SK-N-SH (cell line): ENCODE results near the gene TBCCD1. TPM values are rescaled to one million over a fixed set of nuclear protein-coding genes. Genes with fewer than 3 reads are reported as not detected.
"Not testable (repeated sequence)": the region's sequence is repeated elsewhere in the genome, so short reads cannot be mapped to it uniquely, and the experiment has no call there.

Source experiments
- CTCF ChIA-PET: fragments of 300-600, 350-600 bp; formaldehyde crosslinking; extraction: SDS; loops from one replicate; lab custom pipeline; 2021; lab: Yijun Ruan, JAX
- POLR2A ChIA-PET: fragments of 350-600 bp; sonication (Branson Sonifier 250); formaldehyde crosslinking; extraction: SDS; loops from one replicate; lab custom pipeline; 2020; ENCODE audit warnings: antibody characterized with exemption, inconsistent platforms; lab: Yijun Ruan, JAX
- DNase-seq: peaks from one replicate; pipeline ENCODE4 v3.0.0; 2012
- H2AFZ ChIP-seq: fragments of 200-600 bp; sonication (generic); 2 replicates; pipeline ENCODE4 v1.8.1; 2016; ENCODE audit warnings: antibody characterized with exemption, mild to moderate bottlenecking, low read depth
- H3F3A ChIP-seq: fragments of 200-600 bp; sonication (generic); replicated peaks from 2 replicates; pipeline ENCODE3; 2016; ENCODE audit warnings: antibody characterized with exemption, mild to moderate bottlenecking; ENCODE audit not compliant: insufficient read depth
- H3K27ac ChIP-seq, 2 experiments: fragments of 200-500 bp in 1 of 2; fragments of 200-600 bp in 1 of 2; sonication (Bioruptor generic) in 1 of 2; sonication (generic), shearing (Covaris generic) in 1 of 2; 2 replicates each; pipeline versions ENCODE4 v1.5.1 to v1.6.1; 2014 to 2016; ENCODE audit warnings: low read depth in 2 of 2, inconsistent platforms in 1 of 2, low read length in 1 of 2, mild to moderate bottlenecking in 1 of 2, mixed read lengths in 1 of 2
- H3K27me3 ChIP-seq: fragments of 200-600 bp; sonication (generic), shearing (Covaris generic); 2 replicates; pipeline ENCODE4 v1.6.1; 2016; ENCODE audit warnings: mixed run types; ENCODE audit not compliant: insufficient read depth
- H3K36me3 ChIP-seq, 2 experiments: fragments of 200-500 bp in 1 of 2; fragments of 200-600 bp in 1 of 2; sonication (Bioruptor generic) in 1 of 2; sonication (generic) in 1 of 2; replicated peaks in 1 of 2; 2 replicates each; pipeline versions ENCODE3 to v1.5.1; 2014 to 2016; ENCODE audit warnings: low read length in 1 of 2, mild to moderate bottlenecking in 1 of 2; ENCODE audit not compliant: insufficient read depth in 2 of 2, control insufficient read depth in 1 of 2
- H3K4me1 ChIP-seq, 2 experiments: fragments of 200-500 bp in 1 of 2; fragments of 200-600 bp in 1 of 2; sonication (Bioruptor generic) in 1 of 2; sonication (generic), shearing (Covaris generic) in 1 of 2; 2 replicates each; pipeline versions ENCODE4 v1.5.1 to v1.6.1; 2014 to 2016; ENCODE audit warnings: low read depth in 1 of 2, low read length in 1 of 2, mixed run types in 1 of 2; ENCODE audit not compliant: insufficient read depth in 2 of 2, control insufficient read depth in 1 of 2
- H3K4me2 ChIP-seq: fragments of 200-600 bp; sonication (generic), shearing (Covaris generic); 2 replicates; pipeline ENCODE4 v1.6.1; 2017; ENCODE audit warnings: mixed run types
- H3K4me3 ChIP-seq, 2 experiments: fragments of 200-500 bp in 1 of 2; fragments of 200-600 bp in 1 of 2; sonication (Bioruptor generic) in 1 of 2; sonication (generic), shearing (Covaris generic) in 1 of 2; 2 replicates each; pipeline versions ENCODE4 v1.5.1 to v1.8.1; 2014 to 2016; ENCODE audit warnings: low read depth in 2 of 2, inconsistent platforms in 1 of 2, low read length in 1 of 2, mild to moderate bottlenecking in 1 of 2, mixed read lengths in 1 of 2, moderate library complexity in 1 of 2
- H3K79me2 ChIP-seq: fragments of 200-600 bp; sonication (generic); 2 replicates; pipeline ENCODE4 v1.8.1; 2017; ENCODE audit warnings: mild to moderate bottlenecking; ENCODE audit not compliant: insufficient read depth
- H3K9ac ChIP-seq: fragments of 200-600 bp; sonication (generic); 2 replicates; pipeline ENCODE4 v1.6.1; 2017; ENCODE audit warnings: mixed run types
- H3K9me2 ChIP-seq: fragments of 200-600 bp; sonication (generic); 2 replicates; pipeline ENCODE4 v1.6.1; 2017; ENCODE audit warnings: mixed run types
- H3K9me3 ChIP-seq: fragments of 200-600 bp; sonication (generic); 2 replicates; pipeline ENCODE4 v1.6.1; 2017; ENCODE audit warnings: mixed run types, mild to moderate bottlenecking, moderate library complexity
- H4K20me1 ChIP-seq: fragments of 200-600 bp; sonication (generic); 2 replicates; pipeline ENCODE4 v1.6.1; 2017; ENCODE audit warnings: mild to moderate bottlenecking, mixed run types; ENCODE audit not compliant: insufficient read depth
- CHD2 ChIP-seq: fragments of 150-350 bp; IDR thresholded peaks from 2 replicates; pipeline ENCODE4 v1.6.1; 2018; ENCODE audit warnings: low read length; ENCODE audit not compliant: partially characterized antibody
- ELF1 ChIP-seq: IDR thresholded peaks from 2 replicates; pipeline ENCODE4 v1.4.0; 2012
- EZH2phosphoT487 ChIP-seq: fragments of 200-600 bp; sonication (generic); IDR thresholded peaks from 2 replicates; pipeline ENCODE4 v1.6.1; 2017; ENCODE audit warnings: low read depth, mixed run types, mild to moderate bottlenecking, antibody characterized with exemption, moderate library complexity, borderline replicate concordance
- GATA2 ChIP-seq: sonication (generic); formaldehyde crosslinking; IDR thresholded peaks from 2 replicates; pipeline ENCODE4 v1.5.0; 2020; ENCODE audit warnings: mild to moderate bottlenecking, missing genetic modification reagents
- MXI1 ChIP-seq: IDR thresholded peaks from 2 replicates; pipeline ENCODE4 v1.6.1; 2012; ENCODE audit warnings: mild to moderate bottlenecking, low read depth, low read length, improper control_type of control experiment
- POLR2AphosphoS5 ChIP-seq: IDR thresholded peaks from 2 replicates; pipeline ENCODE4 v1.6.1; 2012; ENCODE audit warnings: low read depth, low read length
- RAD21 ChIP-seq: IDR thresholded peaks from 2 replicates; pipeline ENCODE4 v1.6.1; 2012; ENCODE audit warnings: mild to moderate bottlenecking, low read length
- RFX5 ChIP-seq: IDR thresholded peaks from 2 replicates; pipeline ENCODE4 v1.6.1; 2012; ENCODE audit warnings: mild to moderate bottlenecking, improper control_type of control experiment, low read length
- SIN3A ChIP-seq: IDR thresholded peaks from 2 replicates; pipeline ENCODE4 v1.6.1; 2012; ENCODE audit warnings: low read depth, mild to moderate bottlenecking, low read length, moderate library complexity, borderline replicate concordance
- SMC3 ChIP-seq: IDR thresholded peaks from 2 replicates; pipeline ENCODE4 v1.6.1; 2012; ENCODE audit warnings: low read depth, low read length, improper control_type of control experiment
- TEAD4 ChIP-seq: IDR thresholded peaks from 2 replicates; pipeline ENCODE4 v1.4.0; 2012; ENCODE audit warnings: mild to moderate bottlenecking, borderline replicate concordance; ENCODE audit not compliant: insufficient read depth
- YY1 ChIP-seq: IDR thresholded peaks from 2 replicates; pipeline ENCODE4 v1.4.0; 2012; ENCODE audit warnings: low read depth, mild to moderate bottlenecking
- WGBS: methylation state at CpG from one replicate; pipeline ENCODE4 v1.1.6; 2017; ENCODE audit warnings: low lambda C conversion rate; 5-methylcytosine and 5-hydroxymethylcytosine counted together
- polyA plus RNA-seq, 3 experiments: library from polyadenylated mRNA; depleted of rRNA; stranded (reverse); fragments of >200 nt; gene quantifications; 2 replicates each; pipeline ENCODE4 v1.2.3, GENCODE V29; 2012
- TF ChIP-seq, protein P1 (sequence below): fragments of 200-600 bp; sonication (generic); IDR thresholded peaks from 2 replicates; pipeline ENCODE4 v1.6.1; 2017; ENCODE audit warnings: antibody characterized with exemption, mild to moderate bottlenecking, moderate library complexity
- TF ChIP-seq, protein P2 (sequence below): IDR thresholded peaks from 2 replicates; pipeline ENCODE4 v1.4.0; 2012; ENCODE audit warnings: low read depth
- TF ChIP-seq, protein P3 (sequence below): fragments of 150-350 bp; IDR thresholded peaks from 2 replicates; pipeline ENCODE4 v1.6.1; 2016; ENCODE audit warnings: mild to moderate bottlenecking, low read depth, low read length
- TF ChIP-seq, protein P4 (sequence below): IDR thresholded peaks from 2 replicates; pipeline ENCODE4 v1.4.0; 2012; ENCODE audit warnings: low read depth, borderline replicate concordance

The TBCCD1 gene
- polyA plus RNA-seq, 1 of the 3 experiments (the other 2 are of a cell fraction): 6.5 TPM

DNA sequence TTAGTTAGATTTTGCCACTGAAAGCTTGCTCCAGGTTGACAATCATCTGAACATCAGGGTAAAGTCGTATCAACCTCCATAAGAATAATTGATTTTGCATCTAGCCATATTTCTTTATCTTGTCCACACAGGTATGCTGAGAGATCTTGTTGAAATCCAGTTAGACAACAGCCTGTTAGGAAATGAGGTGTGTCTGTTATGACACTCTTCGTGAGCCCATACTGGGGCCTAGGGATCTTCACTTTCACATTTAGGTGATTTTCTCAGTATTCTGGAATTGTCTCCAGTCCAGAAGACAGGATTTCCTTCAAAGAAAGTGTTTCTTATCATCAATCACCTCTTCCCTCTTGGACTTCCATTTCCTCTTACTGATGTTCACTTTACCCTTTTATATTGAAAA lies 21.5 kb upstream of the TBCCD1 start:
- no peak for DNase-seq
- Histone ChIP-seq H3F3A (no peaks in the 10 kb centered on the region), H3K4me2 (no peak overlapping the region), H3K27ac (no peak overlapping the region), H2AFZ (no peak overlapping the region), H3K9me2 (no peaks in the 10 kb centered on the region), H3K79me2 (no peaks in the 10 kb centered on the region), H3K9me3 (no peaks in the 10 kb centered on the region), H3K4me1 (no peaks in the 10 kb centered on the region), H3K27me3 (no peaks in the 10 kb centered on the region), H4K20me1 (no peaks in the 10 kb centered on the region), H3K36me3 (peaks cover 18 to 26% of the 10 kb centered on the region in 2 experiments), H3K9ac (no peak overlapping the region), H3K4me3 (no peak overlapping the region)
- TF ChIP-seq, protein P1, sequence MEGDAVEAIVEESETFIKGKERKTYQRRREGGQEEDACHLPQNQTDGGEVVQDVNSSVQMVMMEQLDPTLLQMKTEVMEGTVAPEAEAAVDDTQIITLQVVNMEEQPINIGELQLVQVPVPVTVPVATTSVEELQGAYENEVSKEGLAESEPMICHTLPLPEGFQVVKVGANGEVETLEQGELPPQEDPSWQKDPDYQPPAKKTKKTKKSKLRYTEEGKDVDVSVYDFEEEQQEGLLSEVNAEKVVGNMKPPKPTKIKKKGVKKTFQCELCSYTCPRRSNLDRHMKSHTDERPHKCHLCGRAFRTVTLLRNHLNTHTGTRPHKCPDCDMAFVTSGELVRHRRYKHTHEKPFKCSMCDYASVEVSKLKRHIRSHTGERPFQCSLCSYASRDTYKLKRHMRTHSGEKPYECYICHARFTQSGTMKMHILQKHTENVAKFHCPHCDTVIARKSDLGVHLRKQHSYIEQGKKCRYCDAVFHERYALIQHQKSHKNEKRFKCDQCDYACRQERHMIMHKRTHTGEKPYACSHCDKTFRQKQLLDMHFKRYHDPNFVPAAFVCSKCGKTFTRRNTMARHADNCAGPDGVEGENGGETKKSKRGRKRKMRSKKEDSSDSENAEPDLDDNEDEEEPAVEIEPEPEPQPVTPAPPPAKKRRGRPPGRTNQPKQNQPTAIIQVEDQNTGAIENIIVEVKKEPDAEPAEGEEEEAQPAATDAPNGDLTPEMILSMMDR: no peak
- TF ChIP-seq, protein P2, sequence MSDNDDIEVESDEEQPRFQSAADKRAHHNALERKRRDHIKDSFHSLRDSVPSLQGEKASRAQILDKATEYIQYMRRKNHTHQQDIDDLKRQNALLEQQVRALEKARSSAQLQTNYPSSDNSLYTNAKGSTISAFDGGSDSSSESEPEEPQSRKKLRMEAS: no peak
- no peak for TF ChIP-seq ELF1
- TF ChIP-seq GATA2 (CRISPR knock-in tag): no peak
- no peak for TF ChIP-seq YY1
- no peak for TF ChIP-seq CHD2
- CTCF ChIA-PET: interaction anchor here (0.9 to 17.4 kb wide), 5 partner anchors 21 to 233 kb away, joined by 3 to 167 read pairs (median 6); partner anchors contain the start of gene AHSG
- WGBS: 58% methylated on average over 2 of the region's 2 CpGs
- POLR2A ChIA-PET: interaction anchor here (1.4 kb wide), 1 partner anchor 195 kb away, joined by 4 read pairs; no protein-coding TSS in a partner anchor

DNA sequence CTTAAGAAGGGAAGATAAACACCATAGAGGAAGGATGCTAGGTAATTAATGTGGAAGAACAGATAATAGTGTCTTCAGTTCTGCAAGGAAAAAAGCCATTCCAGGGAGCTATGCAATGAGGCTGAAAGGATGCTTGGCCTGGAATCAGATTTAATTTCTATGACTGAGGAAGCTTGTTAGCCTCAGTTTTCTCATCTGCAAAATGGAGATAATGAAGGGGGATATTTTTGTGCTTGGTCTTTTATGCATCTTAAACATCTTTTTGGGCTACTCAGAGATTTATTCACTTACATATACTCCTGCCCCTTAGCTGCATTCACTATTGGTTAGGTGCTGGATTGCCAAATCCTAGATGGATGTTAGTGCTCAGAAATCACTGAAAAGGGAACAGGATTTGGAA lies 20.0 kb upstream of the TBCCD1 start:
- H3K27ac ChIP-seq: no peak overlapping the region
- H3F3A ChIP-seq: no peaks in the 10 kb centered on the region
- no peaks in the 10 kb centered on the region for H3K9me3 ChIP-seq
- H4K20me1 ChIP-seq: no peaks in the 10 kb centered on the region
- no peak overlapping the region for H2AFZ ChIP-seq
- H3K4me3 ChIP-seq: no peak overlapping the region
- no peaks in the 10 kb centered on the region for H3K4me1 ChIP-seq
- ChIA-PET POLR2A (interaction anchor here (0.8 to 0.9 kb wide), 2 partner anchors 12 to 17 kb away, joined by 3 read pairs; partner anchors contain the start of gene DNAJB11), CTCF (interaction anchor here (0.8 to 8.2 kb wide), 3 partner anchors 28 to 578 kb away, joined by 6 to 52 read pairs (median 10); partner anchors contain the start of gene AHSG)
- no peaks in the 10 kb centered on the region for H3K79me2 ChIP-seq
- peaks cover 18 to 41% of the 10 kb centered on the region in 2 experiments for H3K36me3 ChIP-seq
- H3K4me2 ChIP-seq: no peak overlapping the region
- TF ChIP-seq, protein P3, sequence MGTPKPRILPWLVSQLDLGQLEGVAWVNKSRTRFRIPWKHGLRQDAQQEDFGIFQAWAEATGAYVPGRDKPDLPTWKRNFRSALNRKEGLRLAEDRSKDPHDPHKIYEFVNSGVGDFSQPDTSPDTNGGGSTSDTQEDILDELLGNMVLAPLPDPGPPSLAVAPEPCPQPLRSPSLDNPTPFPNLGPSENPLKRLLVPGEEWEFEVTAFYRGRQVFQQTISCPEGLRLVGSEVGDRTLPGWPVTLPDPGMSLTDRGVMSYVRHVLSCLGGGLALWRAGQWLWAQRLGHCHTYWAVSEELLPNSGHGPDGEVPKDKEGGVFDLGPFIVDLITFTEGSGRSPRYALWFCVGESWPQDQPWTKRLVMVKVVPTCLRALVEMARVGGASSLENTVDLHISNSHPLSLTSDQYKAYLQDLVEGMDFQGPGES: no peak
- TF ChIP-seq GATA2 (CRISPR knock-in tag): no peak
- TF ChIP-seq RFX5: no peak
- TF ChIP-seq MXI1: no peak
- TF ChIP-seq, protein P4, sequence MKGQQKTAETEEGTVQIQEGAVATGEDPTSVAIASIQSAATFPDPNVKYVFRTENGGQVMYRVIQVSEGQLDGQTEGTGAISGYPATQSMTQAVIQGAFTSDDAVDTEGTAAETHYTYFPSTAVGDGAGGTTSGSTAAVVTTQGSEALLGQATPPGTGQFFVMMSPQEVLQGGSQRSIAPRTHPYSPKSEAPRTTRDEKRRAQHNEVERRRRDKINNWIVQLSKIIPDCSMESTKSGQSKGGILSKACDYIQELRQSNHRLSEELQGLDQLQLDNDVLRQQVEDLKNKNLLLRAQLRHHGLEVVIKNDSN: no peak
- no peak for TF ChIP-seq RAD21
- no peak for TF ChIP-seq EZH2phosphoT487
- TF ChIP-seq SMC3: no peak
- no peak for TF ChIP-seq TEAD4
- TF ChIP-seq POLR2AphosphoS5: no peak
- no peak for TF ChIP-seq SIN3A
- no peaks in the 10 kb centered on the region for H3K27me3 ChIP-seq
- no peak for DNase-seq
- H3K9me2 ChIP-seq: no peaks in the 10 kb centered on the region
- H3K9ac ChIP-seq: no peak overlapping the region

DNA sequence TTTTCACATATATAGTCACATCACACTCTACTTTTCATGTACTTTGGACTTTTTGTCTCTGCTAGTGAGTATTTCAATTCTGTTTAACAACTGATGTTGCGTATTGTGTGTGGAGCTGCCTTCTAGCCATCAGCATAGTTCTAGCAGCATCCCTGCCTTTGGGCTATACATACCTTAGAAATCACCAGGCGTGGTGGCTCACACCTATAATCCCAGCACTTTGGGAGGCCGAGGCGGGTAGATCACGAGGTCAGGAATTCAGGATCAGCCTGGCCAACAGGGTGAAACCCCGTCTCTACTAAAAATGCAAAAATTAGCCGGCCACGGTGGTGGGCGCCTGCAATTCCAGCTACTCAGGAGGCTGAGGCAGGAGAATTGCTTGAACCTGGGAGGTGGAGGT lies 19.1 kb upstream of the TBCCD1 start:
- POLR2A ChIA-PET, H3K9me3 ChIP-seq, H3K4me3 ChIP-seq, H3K27me3 ChIP-seq, H2AFZ ChIP-seq, H4K20me1 ChIP-seq, H3K9me2 ChIP-seq, H3K9ac ChIP-seq, H3K27ac ChIP-seq, H3K79me2 ChIP-seq, H3K4me2 ChIP-seq, H3F3A ChIP-seq, H3K4me1 ChIP-seq, DNase-seq: not testable (repeated sequence)
- WGBS: 91% methylated on average over 9 of the region's 9 CpGs
- H3K36me3 ChIP-seq: peaks cover 27 to 50% of the 10 kb centered on the region in 2 experiments
- CTCF ChIA-PET: interaction anchor here (1.5 to 8.2 kb wide), 3 partner anchors 14 to 236 kb away, joined by 8 to 52 read pairs (median 10); partner anchors contain the start of gene AHSG
